ENCODE results near the gene TREML1.

GRCh38 chr6:41182069-41183034 is 28.2 kb upstream of the TREML1 start:
- TF ChIP-seq CTCF (conservative IDR thresholded peaks at IDR 0.05) (peak; percentile 68), EZH2 (IDR thresholded peaks at IDR 0.05; ENCODE audit: low read depth) (no peak)

Data from PC-9 (cell line).